Stomach (tissue), 4 donors: ENCODE results near the gene ANKRD33B.

Experiments used
- CTCF ChIP-seq, 7 experiments: fragments of 450-650 bp in 4 of 7; fragments of 200-600 bp in 3 of 7; sonication (generic) in 3 of 7; IDR thresholded peaks; one replicate each; pipeline ENCODE4 v1.5.1; 2016 to 2019; ENCODE audit warnings: antibody characterized with exemption in 7 of 7, control low read depth in 2 of 7, mild to moderate bottlenecking in 1 of 7
- POLR2A ChIP-seq, 4 donors: fragments of 450-650 bp; IDR thresholded peaks; one replicate each; pipeline ENCODE4 v1.6.1; 2016; ENCODE audit warnings: antibody characterized with exemption in 4 of 4, control low read depth in 2 of 4, mild to moderate bottlenecking in 1 of 4, moderate library complexity in 1 of 4

GRCh38 chr5:10668697-10669096 is 104.8 kb downstream of the ANKRD33B start:
- TF ChIP-seq CTCF (IDR thresholded peaks at IDR 0.05): no peak
- TF ChIP-seq POLR2A (IDR thresholded peaks at IDR 0.05): no peak
